ENCODE measurements around the gene RTN3.
"Not testable (repeated sequence)": the region's sequence is repeated elsewhere in the genome, so short reads cannot be mapped to it uniquely, and the experiment has no call there.

RTN3 gene, protein sequence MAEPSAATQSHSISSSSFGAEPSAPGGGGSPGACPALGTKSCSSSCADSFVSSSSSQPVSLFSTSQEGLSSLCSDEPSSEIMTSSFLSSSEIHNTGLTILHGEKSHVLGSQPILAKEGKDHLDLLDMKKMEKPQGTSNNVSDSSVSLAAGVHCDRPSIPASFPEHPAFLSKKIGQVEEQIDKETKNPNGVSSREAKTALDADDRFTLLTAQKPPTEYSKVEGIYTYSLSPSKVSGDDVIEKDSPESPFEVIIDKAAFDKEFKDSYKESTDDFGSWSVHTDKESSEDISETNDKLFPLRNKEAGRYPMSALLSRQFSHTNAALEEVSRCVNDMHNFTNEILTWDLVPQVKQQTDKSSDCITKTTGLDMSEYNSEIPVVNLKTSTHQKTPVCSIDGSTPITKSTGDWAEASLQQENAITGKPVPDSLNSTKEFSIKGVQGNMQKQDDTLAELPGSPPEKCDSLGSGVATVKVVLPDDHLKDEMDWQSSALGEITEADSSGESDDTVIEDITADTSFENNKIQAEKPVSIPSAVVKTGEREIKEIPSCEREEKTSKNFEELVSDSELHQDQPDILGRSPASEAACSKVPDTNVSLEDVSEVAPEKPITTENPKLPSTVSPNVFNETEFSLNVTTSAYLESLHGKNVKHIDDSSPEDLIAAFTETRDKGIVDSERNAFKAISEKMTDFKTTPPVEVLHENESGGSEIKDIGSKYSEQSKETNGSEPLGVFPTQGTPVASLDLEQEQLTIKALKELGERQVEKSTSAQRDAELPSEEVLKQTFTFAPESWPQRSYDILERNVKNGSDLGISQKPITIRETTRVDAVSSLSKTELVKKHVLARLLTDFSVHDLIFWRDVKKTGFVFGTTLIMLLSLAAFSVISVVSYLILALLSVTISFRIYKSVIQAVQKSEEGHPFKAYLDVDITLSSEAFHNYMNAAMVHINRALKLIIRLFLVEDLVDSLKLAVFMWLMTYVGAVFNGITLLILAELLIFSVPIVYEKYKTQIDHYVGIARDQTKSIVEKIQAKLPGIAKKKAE

DNA sequence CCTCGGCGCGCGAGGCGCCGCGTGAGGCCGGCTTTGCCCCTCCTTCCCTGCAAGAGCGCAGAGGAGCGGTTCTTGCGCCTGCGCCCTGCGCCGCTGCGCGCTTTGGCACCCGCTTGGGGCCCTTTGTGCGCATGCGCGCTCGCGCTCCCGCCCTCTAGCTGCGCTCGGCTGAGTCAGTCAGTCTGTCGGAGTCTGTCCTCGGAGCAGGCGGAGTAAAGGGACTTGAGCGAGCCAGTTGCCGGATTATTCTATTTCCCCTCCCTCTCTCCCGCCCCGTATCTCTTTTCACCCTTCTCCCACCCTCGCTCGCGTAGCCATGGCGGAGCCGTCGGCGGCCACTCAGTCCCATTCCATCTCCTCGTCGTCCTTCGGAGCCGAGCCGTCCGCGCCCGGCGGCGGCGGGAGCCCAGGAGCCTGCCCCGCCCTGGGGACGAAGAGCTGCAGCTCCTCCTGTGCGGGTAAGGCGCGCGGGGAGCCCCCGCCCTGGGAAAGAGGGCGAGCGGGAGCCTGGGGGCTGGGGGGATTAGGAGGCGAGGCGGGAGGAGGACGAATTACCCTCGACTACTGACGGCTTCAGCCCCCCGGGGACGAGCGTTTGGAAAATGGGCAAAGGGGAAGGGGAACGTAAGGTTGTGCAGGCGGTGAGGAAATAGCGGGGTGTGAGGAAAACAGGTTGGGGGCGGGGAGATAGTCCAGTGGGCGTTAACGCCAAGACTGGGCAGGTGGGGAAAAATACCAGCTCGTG is at the start of gene RTN3:
Gene RTN3 (plus strand): TSS at position 180 of the 745 bp plus-strand sequence. CDS start 137 bp downstream, at position 317.
- peak; percentile 99 for DNase-seq (ENCODE audit: low spot score)

DNA sequence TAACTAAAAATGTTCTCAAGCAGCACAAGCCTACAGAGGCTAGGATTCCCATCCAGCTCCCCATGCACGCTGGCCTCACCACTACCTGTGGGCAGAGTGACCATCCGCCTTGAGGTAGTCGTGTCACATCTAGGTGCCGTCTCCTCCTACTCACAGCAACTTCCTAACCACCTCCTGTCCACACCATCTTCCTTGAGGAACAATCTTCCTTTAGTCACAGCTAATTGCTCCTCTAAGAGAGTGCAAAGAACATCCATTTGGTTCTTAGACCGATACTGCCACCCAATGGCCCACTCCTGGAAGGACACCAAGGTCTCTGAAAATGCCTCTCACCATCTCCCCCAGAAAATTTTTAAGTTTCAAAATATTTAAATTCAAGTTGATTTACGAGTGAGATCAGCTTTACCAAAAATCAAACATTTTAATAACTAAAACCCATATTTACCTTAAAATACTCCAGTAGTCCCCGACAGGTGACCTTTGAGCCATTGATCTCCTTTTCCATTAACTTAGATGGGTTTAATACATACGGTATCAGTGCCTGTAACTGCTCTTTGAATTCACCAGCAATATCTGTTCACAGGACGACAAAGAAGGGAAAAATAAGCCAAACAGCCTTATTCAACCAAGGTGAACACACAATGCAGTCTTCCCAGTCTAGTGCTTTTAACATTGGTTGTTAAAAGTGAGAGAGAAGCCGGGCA is 45.4 kb upstream of the RTN3 start:
- DNase-seq (ENCODE audit: low spot score) = peak; percentile 76

DNA sequence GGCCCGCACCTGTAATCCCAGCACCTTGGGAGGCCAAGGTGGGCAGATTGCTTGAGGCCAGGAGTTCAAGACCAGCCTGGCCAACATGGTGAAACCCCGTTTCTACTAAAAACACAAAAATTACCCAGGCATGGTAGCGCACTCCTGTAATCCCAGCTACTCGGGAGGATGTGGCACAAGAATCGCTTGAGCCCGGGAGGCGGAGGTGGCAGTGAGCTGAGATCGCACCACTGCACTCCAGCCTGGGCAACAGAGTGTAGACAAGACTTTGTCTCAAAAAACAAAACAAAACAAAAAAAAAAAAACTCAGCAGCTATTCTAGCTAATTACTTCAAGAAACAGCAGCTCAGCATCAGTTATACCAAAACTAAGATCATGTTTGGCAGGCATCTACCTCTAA is 42.9 kb upstream of the RTN3 start:
- DNase-seq (ENCODE audit: low spot score) = not testable (repeated sequence)

DNA sequence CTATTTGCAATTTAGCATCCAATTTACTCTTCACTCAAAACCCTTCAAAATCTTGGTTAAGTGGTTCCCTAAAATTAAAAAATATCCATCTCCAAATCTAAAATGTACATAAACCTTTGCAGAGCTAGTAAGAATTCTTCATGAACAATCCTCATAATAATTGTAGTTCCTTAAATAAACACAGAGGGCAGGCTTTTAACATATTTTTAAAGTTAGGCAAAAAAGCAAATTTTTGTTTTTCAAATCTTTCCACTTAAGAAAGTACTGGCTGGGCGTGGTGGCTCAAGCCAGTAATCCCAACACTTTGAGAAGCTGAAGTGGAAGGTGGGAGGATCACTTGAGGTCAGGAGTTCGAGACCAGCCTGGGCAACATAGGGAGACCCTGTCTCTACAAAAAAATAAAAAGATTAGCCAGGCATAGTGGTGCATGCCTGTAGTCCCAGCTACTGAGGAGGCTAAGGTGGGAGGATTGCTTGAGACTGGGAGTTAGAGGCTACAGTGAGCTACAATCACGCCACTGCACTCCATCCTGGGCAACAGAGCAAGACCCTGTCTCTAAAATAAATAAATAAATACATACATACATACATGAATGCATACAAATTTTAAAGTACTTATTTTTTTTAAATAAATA is 42.0 kb upstream of the RTN3 start:
- peak; percentile 31 for DNase-seq (ENCODE audit: low spot score)

DNA sequence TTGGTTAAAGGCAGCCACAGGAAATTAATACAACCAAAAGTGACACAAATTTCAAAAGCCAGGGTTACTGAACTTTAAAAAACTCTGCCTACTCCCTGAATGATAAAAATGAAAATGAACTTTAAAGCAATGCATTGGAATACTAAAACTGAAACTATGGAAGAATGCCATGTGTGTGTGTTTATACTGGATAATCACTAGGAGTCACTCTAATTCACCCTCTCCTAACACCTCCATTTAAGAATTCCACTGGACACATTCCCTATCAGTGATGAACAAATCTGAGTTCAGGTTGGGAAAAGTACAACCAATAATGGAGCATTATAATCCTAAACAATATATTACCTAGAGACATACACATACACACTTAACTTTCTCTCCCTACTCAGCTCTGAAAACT is 39.6 kb upstream of the RTN3 start:
- DNase-seq (ENCODE audit: low spot score) = no peak

DNA sequence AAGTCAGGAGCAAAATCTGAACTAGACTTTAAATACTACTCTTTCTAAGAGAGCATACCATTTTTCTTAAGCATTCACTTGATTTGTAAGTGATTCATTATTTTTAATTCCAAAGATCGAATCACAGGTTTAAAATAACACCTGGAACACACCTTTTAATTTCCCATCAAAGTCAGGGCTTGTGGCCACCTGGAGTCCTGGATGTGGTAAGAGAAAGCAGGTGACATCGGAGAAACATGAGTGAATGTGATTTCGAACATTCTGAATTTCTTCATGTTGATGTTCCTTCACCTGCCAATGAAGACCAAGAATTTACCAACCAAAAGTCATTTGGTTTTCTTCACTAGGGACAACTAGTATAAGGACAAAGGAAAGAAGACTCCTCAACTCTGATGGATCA is 38.1 kb upstream of the RTN3 start:
- no peak for DNase-seq (ENCODE audit: low spot score)

DNA sequence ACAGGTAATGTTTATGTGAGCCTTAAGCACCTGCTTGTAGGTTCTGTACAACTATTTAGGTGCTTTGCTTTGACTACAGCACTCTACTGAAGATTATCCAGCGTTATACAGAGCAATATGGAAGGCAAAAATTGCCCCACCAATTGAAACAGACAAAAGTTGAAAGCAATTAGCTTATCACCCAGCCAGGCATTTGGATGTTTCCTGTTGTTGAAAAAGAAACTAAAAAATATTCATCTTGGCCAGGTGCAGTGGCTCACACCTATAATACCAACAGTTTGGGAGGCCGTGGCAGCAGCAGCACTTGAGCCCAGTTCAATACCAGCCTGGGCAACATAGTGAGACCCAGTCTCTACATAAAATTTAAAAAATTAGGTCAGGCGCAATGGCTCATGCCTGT is 28.6 kb upstream of the RTN3 start:
- DNase-seq (ENCODE audit: low spot score) = no peak

DNA sequence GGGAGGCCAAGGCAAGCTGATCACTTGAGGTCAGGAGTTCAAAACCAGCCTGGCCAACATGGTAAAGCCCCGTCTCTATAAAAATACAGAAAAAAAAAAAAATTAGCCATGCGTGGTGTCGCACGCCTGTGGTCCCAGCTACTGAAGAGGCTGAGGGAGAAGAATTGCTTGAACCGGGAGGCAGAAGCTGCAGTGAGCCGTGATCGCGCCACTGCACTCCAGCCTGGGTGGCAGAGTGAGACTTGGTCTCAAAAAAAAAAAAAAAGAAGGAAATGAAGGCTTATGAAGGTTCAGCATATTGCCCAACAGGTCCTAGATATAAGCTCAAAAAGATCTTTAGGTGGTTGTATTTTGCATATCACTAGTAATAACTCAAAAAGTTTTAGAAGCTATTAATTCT is 20.3 kb upstream of the RTN3 start:
- DNase-seq (ENCODE audit: low spot score) = no peak

DNA sequence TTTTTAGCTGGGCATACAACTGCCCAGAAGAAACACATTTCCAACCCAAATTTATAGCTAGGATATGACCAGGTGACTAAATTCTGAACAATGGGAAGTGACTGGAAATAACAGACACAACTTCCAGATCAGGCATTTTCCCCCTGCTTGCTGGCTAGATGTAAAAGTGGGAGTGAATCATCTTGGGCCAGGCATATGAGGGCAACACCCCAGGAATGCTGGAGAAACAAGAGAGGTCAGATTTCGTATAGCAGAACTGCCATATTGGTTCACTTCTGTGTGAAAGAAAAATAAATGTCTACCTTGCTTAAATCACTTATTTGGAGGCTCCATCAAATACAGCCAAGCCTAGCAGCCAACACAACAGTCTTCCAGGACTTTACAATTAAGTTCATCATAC is 17.5 kb upstream of the RTN3 start:
- DNase-seq (ENCODE audit: low spot score) = no peak

DNA sequence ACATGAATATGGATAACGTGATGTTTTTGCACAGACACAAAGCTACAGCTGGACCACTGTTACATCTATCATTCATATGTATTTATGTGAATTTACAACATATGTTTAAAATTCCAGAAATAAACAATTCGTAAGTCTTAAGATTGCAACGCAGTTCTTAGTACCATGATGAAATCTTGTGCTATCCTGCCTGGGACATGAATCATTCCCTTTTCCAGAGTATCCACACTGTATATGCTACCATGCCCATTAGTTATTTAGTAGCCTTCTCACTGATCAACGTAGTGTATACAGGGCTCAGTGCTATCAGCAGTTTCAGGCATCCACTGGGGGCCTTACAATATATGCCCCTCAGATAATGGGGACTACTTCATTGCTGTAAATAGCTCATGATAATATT is 14.4 kb upstream of the RTN3 start:
- no peak for DNase-seq (ENCODE audit: low spot score)

DNA sequence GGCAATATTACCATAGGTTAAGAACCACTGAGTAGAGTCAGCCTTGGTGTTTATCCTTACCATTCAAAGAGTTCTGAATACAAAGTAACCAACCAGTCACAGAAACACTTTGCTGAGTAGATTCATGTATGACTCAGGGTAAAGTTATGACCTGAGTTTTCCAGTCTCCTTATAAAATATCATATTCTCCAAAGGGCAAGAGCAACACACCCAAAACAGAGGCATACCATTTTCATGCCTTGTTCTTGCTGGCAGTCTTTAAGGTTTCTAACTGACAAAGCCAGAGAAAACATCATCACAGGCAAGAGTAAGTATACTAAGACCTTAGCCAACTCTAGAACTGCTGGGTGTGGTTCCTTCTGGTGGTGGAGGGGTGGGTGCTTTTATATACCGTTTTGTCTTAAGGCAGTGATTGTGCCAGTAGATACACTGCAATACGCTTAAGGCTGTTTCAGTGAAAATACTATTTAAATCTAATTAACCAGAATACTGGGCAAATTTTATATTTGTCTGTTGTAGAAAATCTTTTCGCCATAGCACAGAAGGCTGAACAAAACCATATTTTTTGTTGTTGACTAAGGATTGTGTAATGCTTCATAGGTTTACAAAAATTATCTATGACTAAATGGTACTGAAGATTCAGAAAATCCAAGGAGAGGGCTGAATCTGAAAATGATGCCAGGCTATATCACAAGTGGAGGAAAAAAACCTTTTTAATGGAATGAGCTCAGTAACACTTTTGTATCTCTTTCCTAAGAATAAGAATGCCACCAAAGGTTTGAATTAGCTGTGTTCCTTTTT is 13.1 kb upstream of the RTN3 start:
- no peak for DNase-seq (ENCODE audit: low spot score)

DNA sequence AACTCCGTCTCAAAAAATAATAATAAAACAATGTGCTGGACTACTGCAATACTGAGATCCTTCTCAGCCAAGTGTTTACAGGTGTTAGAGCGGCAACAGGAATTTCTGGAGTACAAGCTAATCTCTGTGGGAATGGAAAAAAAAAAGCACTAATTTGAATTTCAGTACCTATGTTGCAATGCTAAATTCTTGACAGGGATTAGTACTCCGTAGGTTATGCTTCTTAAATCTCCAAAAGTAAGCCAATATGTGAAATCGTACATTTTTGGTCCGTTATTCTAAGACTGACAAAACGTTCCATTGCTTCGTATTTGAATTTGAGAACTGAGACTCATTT is 11.2 kb upstream of the RTN3 start:
- DNase-seq (ENCODE audit: low spot score) = no peak

DNA sequence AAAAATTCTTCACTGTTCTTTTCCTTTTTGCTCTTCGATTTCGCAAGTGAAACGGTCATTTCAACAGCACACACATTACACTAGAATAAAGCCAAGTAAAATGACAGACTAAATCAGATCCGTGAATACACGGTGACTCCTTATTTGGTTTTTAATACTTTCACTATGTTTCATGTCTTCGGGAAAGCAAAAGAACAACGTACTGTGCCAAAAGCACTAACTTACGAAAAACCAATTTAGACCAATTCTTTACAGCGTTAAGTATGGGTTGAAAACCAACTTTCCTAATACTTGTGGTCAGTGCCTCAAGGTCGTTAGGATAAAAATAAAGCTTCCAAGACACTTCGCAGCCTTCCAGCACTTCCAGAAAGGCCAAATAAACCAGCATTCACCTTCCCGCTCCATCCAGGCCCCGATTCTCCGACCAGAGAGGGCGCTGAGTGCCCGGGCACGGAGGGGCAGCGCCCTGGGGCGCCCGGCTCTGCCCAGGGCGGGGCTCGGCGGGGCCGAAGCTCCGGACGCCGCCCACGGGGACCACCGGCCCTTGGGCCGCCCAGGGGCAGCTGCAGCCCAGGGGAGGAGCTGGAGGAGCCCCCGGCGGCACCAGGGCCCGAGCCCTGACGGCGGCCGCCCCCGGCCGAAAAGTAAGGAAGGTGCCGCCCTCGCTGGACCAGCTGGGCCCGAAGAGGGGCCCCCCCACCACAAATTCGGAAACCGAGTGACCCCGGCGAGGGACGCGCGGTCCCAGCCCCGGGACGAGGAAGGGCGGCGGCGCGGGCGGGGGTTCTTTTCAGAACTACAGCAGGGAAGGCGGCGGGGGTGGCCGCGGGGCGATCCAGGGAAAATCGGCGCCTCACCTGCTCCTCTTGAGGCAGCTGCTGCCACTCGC is 10.6 kb upstream of the RTN3 start:
- peak; percentile 40 for DNase-seq (ENCODE audit: low spot score)

DNA sequence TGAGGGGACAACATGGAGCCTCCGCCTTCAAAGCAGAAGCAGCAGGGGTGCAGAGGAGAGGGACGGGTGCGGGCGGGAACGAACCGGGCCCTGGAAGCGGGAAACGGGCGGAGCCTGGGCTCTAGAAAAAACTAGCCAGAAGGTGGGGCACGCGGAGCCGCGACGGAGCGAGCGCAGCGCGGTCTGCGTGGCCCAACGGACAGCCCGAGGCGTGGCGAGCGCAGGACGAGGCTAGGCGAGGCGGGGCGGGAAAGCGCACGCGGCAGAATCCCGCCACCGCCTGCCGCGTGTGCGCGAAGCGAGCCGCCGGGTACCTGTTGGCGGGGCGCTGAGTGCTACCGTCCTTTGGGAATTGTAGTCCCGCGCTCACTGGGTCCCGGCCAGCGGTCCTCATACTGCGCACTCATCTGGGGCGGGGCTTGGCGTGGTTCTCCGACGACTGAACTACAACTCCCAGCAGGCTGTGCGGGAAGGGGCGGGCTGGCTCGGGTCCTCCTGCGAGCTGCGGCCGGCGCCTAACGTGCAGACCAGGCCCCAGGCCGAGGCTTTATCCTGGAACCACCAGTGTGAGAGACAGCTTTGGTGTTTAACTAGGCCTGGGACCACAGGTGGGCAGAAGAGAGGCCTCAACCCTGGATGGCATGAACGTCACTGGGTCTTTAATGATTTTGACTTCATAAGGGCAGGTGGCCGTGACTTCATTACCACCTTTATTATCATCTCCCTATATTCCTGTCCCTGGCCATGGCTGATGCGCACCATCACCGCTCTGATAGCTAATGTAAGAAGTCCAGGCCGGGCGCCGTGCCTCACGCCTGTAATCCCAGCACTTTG is 9.8 kb upstream of the RTN3 start, which contains the start of gene ATL3:
Gene ATL3 (minus strand): TSS at position 55 of the 834 bp plus-strand sequence. CDS start 41 bp downstream, at position 14.
- peak; percentile 91 for DNase-seq (ENCODE audit: low spot score)

DNA sequence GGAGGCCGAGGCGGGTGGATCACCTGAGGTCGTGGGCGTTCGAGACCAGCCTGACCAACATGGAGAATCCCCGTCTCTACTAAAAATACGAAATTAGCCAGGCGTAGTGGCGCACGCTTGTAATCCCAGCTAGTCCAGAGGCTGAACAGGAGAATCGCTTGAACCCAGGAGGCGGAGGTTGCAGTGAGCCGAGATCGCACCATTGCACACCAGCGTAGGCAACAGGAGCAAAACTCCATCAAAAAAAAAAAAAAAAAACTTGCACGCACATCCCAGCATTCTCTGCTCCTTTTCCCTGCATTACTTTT is 9.2 kb upstream of the RTN3 start:
- DNase-seq (ENCODE audit: low spot score) = no peak

DNA sequence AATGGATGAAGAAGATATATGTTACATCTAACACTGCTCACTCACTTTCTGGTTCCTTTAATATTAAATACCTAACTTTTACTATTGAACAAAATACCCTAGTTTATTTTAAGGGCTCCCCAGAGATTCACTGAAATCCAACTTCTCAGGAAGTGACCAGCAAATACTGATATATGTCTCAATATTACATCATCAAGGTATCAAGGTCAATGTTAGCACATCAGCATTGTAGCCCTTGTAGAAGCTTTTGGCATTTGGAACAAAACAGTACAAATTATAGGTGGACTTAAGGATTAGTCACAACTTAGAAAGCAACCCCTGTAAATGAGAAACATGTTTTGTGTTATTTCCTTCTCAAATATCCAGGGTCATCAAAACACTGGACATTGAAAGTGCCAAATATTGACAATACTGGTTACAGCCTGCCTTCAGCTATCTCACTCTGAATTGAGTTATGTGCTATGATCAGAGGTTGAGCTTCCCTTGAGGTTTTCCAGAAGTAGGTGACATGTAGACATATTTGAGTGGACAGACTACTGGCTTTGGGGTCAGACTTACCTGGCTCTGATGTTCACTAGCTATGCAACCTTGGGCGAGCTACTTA is 8.3 kb upstream of the RTN3 start:
- DNase-seq (ENCODE audit: low spot score) = no peak

DNA sequence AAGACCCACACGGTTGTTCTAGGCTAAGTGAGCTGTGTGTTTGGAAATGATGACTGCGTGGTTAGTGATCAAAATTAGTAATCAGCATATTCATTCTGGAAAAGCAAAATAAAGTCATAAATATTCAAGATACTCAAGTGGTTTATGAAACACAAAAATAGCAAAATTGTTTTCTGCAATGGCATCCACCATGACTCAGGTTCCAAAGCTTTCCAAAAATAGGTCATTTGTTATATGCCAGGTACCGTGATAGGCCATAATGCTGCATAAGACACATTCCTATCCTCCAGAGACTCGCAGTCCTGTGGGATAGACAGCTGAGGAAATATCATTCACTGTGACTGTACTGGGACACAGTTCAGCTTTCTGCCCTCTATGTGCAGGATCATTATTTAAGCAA is 7.7 kb upstream of the RTN3 start:
- DNase-seq (ENCODE audit: low spot score) = no peak

DNA sequence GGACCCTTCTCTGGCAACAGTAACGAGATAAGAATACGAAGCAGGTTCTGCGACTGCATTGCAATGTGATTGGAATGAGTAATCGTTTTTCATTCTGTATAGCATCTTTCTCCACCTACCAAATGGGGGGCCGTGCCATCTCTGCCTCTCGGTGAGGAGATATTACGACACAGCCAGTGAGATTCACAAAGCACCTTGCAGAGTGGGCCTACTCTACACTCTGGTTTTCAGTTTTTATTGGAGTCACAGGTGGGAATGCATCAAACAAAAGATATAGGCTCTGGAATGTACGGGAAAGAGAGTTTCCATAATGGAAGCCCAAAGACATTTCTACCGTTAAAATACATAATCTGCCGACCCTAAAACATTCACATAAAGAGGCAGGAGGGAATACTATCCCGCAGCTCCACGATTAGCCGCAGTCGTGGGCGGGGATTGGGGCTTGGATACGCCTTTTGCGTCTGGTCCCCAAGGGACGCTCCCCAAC is 423 bp upstream of the RTN3 start:
- DNase-seq (ENCODE audit: low spot score) = no peak
